H1 (cell line): Measurements from ENCODE around the gene TEKT5. TPM values are rescaled to one million over a fixed set of nuclear protein-coding genes. Genes with fewer than 3 reads are reported as not detected.

Experiments used
- CHD1 ChIP-seq: IDR thresholded peaks from 2 replicates; pipeline ENCODE4 v1.6.1; 2012; ENCODE audit warnings: low read depth, low read length, improper control_type of control experiment
- CHD7 ChIP-seq: fragments of 300-600 bp; sonication (generic); IDR thresholded peaks from 2 replicates; pipeline ENCODE4 v1.7.1; 2012; ENCODE audit warnings: low read length, moderate library complexity, mild to moderate bottlenecking, inconsistent platforms; ENCODE audit not compliant: insufficient replicate concordance
- CREB1 ChIP-seq: IDR thresholded peaks from 2 replicates; pipeline ENCODE4 v1.6.1; 2012; ENCODE audit warnings: inconsistent platforms
- EP300 ChIP-seq, 2 experiments: IDR thresholded peaks; 1 replicate in 1 of 2; 2 replicates in 1 of 2; pipeline ENCODE4 v1.6.1; 2011 to 2012; ENCODE audit warnings: low read depth in 2 of 2, low read length in 2 of 2, mild to moderate bottlenecking in 2 of 2, borderline replicate concordance in 1 of 2, inconsistent platforms in 1 of 2, moderate library complexity in 1 of 2
- GTF2F1 ChIP-seq: IDR thresholded peaks from 2 replicates; pipeline ENCODE4 v1.6.1; 2012; ENCODE audit warnings: low read depth, low read length, improper control_type of control experiment, borderline replicate concordance
- HDAC6 ChIP-seq: IDR thresholded peaks from one replicate; pipeline ENCODE4 v1.7.1; 2012; ENCODE audit warnings: low read depth, mild to moderate bottlenecking, inconsistent platforms, low read length, moderate library complexity
- JUN ChIP-seq: IDR thresholded peaks from 2 replicates; pipeline ENCODE4 v1.6.1; 2011; ENCODE audit warnings: low read depth, mild to moderate bottlenecking, improper control_type of control experiment, low read length
- POU5F1 ChIP-seq: IDR thresholded peaks from 2 replicates; pipeline ENCODE4 v1.6.1; 2011; ENCODE audit warnings: low read depth, mild to moderate bottlenecking, low read length, moderate library complexity
- RNF2 ChIP-seq: fragments of 200-900, 300-1000 bp; sonication (generic); IDR thresholded peaks from 2 replicates; pipeline ENCODE4 v1.7.1; 2016; ENCODE audit warnings: borderline replicate concordance, low read depth, mild to moderate bottlenecking, antibody characterized with exemption, low read length; ENCODE audit not compliant: poor library complexity, severe bottlenecking; ENCODE audit errors: missing control alignments
- SIRT6 ChIP-seq: IDR thresholded peaks from one replicate; pipeline ENCODE4 v1.7.1; 2012; ENCODE audit warnings: low read length, inconsistent platforms
- SP4 ChIP-seq: IDR thresholded peaks from 2 replicates; pipeline ENCODE4 v1.6.1; 2012; ENCODE audit warnings: low read length, inconsistent platforms
- SUZ12 ChIP-seq: fragments of 200-600 bp; sonication (generic); IDR thresholded peaks from 2 replicates; pipeline ENCODE4 v1.6.1; 2012; ENCODE audit warnings: mild to moderate bottlenecking, inconsistent platforms, low read length, moderate library complexity, mixed read lengths
- YY1 ChIP-seq: IDR thresholded peaks from 2 replicates; pipeline ENCODE4 v1.6.1; 2011; ENCODE audit warnings: low read depth, mild to moderate bottlenecking, low read length
- polyA plus RNA-seq, 7 experiments: library from polyadenylated mRNA; depleted of rRNA in 3 of 7; stranded (reverse) in 5 of 7; unstranded in 2 of 7; fragments of >200 nt in 5 of 7; fragments of 200-250 nt in 2 of 7; gene quantifications; 1 replicate in 5 of 7; 2 replicates in 1 of 7; 4 replicates in 1 of 7; pipeline versions ENCODE4 v1.2.1 to v1.2.3, GENCODE V29; 2011 to 2013; ENCODE audit warnings: missing spikeins in 2 of 7, mixed read lengths in 2 of 7
- total RNA-seq: library from RNA; stranded (reverse); fragmentation: NEBNext Ultra II Directional; extraction: Animal tissue kit (Norgen Biotek cat#: 25700); gene quantifications from 2 replicates; pipeline ENCODE4 v1.2.1, GENCODE V29; 2021

TEKT5 gene
- total and polyA plus RNA-seq, 2 of the 8 experiments (the other 6 are each of a cell fraction or from before 2014, with no cell fraction given) = 0.95 TPM; not detected in 1

- no peak for TF ChIP-seq CHD7
- no peak for TF ChIP-seq GTF2F1
- TF ChIP-seq RNF2 = no peak
- TF ChIP-seq YY1 = no peak
- no peak for TF ChIP-seq SUZ12
- no peak for TF ChIP-seq JUN
- no peak for TF ChIP-seq CHD1
- no peak for TF ChIP-seq POU5F1
- TF ChIP-seq SIRT6 = no peak
- no peak for TF ChIP-seq CREB1
- TF ChIP-seq HDAC6 = no peak
- TF ChIP-seq EP300 (IDR thresholded peaks at IDR 0.05; ENCODE audit: borderline replicate concordance in 1 of 2, low read depth in 2 of 2, low read length in 2 of 2) = no peak
- no peak for TF ChIP-seq SP4
These were observed 113.2 kb downstream of the TEKT5 start (continued) for GRCh38 chr16:10581507-10581906.
